Gastrocnemius medialis (tissue), 4 donors: ENCODE data around the gene HSPA14.

Source experiments
- CTCF ChIP-seq, 5 experiments: fragments of 450-650 bp in 3 of 5; fragments of 200-600 bp in 2 of 5; sonication (generic) in 2 of 5; IDR thresholded peaks in 4 of 5; conservative IDR thresholded peaks in 1 of 5; 1 replicate in 4 of 5; 2 replicates in 1 of 5; pipeline ENCODE4 v1.5.1; 2016 to 2019; ENCODE audit warnings: antibody characterized with exemption in 5 of 5, mild to moderate bottlenecking in 3 of 5, moderate library complexity in 3 of 5
- POLR2A ChIP-seq, 2 donors: fragments of 450-650 bp; IDR thresholded peaks; one replicate each; pipeline ENCODE4 v1.6.1; 2017; ENCODE audit warnings: antibody characterized with exemption in 2 of 2, mild to moderate bottlenecking in 2 of 2, moderate library complexity in 2 of 2

- no peak for TF ChIP-seq CTCF (IDR thresholded peaks at IDR 0.05 in 4 of 5, conservative IDR thresholded peaks at IDR 0.05 in 1 of 5)
- TF ChIP-seq POLR2A (IDR thresholded peaks at IDR 0.05) = no peak
Observed at GRCh38 chr10:14798636-14799035, 39.5 kb upstream of the HSPA14 start.
